ENCODE results near the gene RBM8A.

GRCh38 chr1:145893306-145894055 lies 33.8 kb downstream of the RBM8A start:
- TF ChIP-seq POLR2A (IDR thresholded peaks at IDR 0.05) (no peak), CTCF (IDR thresholded peaks at IDR 0.05) (no peak), EP300 (IDR thresholded peaks at IDR 0.05) (no peak), POLR2AphosphoS5 (IDR thresholded peaks at IDR 0.05) (no peak)
